Uterus (tissue), 4 donors: ENCODE data around the gene KCNH1. TPM values are rescaled to one million over a fixed set of nuclear protein-coding genes. Genes with fewer than 3 reads are reported as not detected.
A peak's percentile ranks its signal among the peaks of the same experiment; 100 is the strongest.

ENCODE experiments used
- DNase-seq, 2 donors: peaks; one replicate each; pipeline ENCODE4 v3.0.0-alpha.2; 2019 to 2020
- H3K27ac ChIP-seq, 2 donors: fragments of 200-600 bp; sonication (generic); 1 replicate in 1 of 2; 2 replicates in 1 of 2; pipeline ENCODE4 v1.5.1; 2016 to 2018
- H3K27me3 ChIP-seq, 2 donors: fragments of 200-600 bp; sonication (generic); one replicate each; pipeline ENCODE4 v1.5.1; 2018 to 2019; ENCODE audit warnings: control low read depth in 1 of 2
- H3K36me3 ChIP-seq, 2 donors: fragments of 200-600 bp; sonication (generic); one replicate each; pipeline ENCODE4 v1.5.1; 2019; ENCODE audit warnings: control low read depth in 1 of 2
- H3K4me1 ChIP-seq, 2 donors: fragments of 200-600 bp; sonication (generic); one replicate each; pipeline ENCODE4 v1.5.1; 2018 to 2019; ENCODE audit warnings: control low read depth in 1 of 2
- H3K4me3 ChIP-seq, 2 donors: fragments of 200-600 bp; sonication (generic); 1 replicate in 1 of 2; 2 replicates in 1 of 2; pipeline ENCODE4 v1.5.1; 2018 to 2019; ENCODE audit warnings: mild to moderate bottlenecking in 1 of 2
- H3K9me3 ChIP-seq, 2 donors: fragments of 200-600 bp; sonication (generic); one replicate each; pipeline ENCODE4 v1.5.1; 2019; ENCODE audit warnings: control low read depth in 1 of 2
- POLR2A ChIP-seq, 2 donors: fragments of 450-650 bp; IDR thresholded peaks; one replicate each; pipeline ENCODE4 v1.6.1; 2016; ENCODE audit warnings: antibody characterized with exemption in 2 of 2, mild to moderate bottlenecking in 1 of 2, moderate library complexity in 1 of 2
- intact Hi-C: fragments of 100-400 bp; cut with DNase I; formaldehyde crosslinking; loops from one replicate; pipeline ENCODE4 v1.15.1; 2023; ENCODE audit warnings: low total_unique reads
- total RNA-seq, 4 donors: library from RNA; depleted of rRNA in 3 of 4; stranded (reverse); fragments of >200 nt in 3 of 4; gene quantifications; one replicate each; pipeline versions ENCODE4 v1.1.0 to v1.2.4, GENCODE V29; 2014 to 2023
- TF ChIP-seq, protein P1 (sequence below), 4 experiments: fragments of 200-600 bp in 2 of 4; fragments of 450-650 bp in 2 of 4; sonication (generic) in 2 of 4; IDR thresholded peaks; one replicate each; pipeline ENCODE4 v1.5.1; 2016 to 2019; ENCODE audit warnings: antibody characterized with exemption in 4 of 4, mild to moderate bottlenecking in 2 of 4, moderate library complexity in 1 of 4
- donor health status: DM: yes; HTN: yes; CAD: no.

KCNH1 gene, protein sequence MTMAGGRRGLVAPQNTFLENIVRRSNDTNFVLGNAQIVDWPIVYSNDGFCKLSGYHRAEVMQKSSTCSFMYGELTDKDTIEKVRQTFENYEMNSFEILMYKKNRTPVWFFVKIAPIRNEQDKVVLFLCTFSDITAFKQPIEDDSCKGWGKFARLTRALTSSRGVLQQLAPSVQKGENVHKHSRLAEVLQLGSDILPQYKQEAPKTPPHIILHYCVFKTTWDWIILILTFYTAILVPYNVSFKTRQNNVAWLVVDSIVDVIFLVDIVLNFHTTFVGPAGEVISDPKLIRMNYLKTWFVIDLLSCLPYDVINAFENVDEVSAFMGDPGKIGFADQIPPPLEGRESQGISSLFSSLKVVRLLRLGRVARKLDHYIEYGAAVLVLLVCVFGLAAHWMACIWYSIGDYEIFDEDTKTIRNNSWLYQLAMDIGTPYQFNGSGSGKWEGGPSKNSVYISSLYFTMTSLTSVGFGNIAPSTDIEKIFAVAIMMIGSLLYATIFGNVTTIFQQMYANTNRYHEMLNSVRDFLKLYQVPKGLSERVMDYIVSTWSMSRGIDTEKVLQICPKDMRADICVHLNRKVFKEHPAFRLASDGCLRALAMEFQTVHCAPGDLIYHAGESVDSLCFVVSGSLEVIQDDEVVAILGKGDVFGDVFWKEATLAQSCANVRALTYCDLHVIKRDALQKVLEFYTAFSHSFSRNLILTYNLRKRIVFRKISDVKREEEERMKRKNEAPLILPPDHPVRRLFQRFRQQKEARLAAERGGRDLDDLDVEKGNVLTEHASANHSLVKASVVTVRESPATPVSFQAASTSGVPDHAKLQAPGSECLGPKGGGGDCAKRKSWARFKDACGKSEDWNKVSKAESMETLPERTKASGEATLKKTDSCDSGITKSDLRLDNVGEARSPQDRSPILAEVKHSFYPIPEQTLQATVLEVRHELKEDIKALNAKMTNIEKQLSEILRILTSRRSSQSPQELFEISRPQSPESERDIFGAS
- total RNA-seq, result 1 to 10 TPM in 2 of 4 donors, not detected in 2; 1.1 to 1.5 TPM

DNA sequence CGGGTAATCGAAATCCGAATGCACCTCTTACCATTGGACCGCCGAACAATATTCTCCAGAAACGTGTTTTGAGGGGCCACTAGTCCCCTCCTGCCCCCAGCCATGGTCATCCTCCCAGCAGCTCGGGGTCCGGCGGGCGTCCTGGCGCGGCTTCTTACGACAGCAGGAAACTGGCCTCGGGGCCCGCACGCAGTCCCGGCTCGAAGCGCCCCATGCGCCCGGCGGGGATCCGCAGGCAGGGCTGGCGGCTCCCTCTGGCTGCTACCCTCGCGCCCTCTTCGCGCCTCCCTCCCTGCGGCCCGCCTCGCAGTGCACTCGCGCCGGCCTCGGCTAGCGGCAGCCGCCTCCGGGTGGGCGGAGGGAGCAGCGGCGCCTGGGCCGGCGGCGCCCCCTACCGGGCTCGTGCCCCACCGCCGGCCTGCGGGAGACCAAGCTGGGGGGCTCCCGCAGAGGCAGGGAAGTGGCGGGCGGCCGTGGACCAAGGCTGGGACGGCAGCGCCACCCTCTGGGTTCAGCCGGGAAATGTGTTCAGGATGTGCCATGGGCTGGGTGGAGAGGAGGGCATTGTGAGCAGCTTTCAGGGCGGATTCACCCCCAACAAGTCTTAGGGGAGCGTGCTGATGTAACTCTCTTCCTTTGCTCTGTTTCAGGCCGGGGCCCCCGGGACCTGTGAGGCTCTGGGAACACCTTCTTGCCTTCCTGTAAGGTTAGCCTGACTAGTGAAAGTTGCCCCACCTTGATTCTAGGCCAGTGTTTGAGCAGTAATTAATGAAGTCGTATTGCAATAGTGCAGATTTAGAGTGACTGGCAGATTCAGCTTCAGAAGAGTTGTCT is at the start of gene KCNH1:
Gene KCNH1, minus strand, starts transcription at position 313 of the 834 bp plus-strand sequence. Its CDS starts 203 bp downstream, at position 110.
- no peaks in the 10 kb centered on the region for H3K36me3 ChIP-seq
- DNase-seq, result peak; percentile 41 to 60
- TF ChIP-seq, protein P1, sequence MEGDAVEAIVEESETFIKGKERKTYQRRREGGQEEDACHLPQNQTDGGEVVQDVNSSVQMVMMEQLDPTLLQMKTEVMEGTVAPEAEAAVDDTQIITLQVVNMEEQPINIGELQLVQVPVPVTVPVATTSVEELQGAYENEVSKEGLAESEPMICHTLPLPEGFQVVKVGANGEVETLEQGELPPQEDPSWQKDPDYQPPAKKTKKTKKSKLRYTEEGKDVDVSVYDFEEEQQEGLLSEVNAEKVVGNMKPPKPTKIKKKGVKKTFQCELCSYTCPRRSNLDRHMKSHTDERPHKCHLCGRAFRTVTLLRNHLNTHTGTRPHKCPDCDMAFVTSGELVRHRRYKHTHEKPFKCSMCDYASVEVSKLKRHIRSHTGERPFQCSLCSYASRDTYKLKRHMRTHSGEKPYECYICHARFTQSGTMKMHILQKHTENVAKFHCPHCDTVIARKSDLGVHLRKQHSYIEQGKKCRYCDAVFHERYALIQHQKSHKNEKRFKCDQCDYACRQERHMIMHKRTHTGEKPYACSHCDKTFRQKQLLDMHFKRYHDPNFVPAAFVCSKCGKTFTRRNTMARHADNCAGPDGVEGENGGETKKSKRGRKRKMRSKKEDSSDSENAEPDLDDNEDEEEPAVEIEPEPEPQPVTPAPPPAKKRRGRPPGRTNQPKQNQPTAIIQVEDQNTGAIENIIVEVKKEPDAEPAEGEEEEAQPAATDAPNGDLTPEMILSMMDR (IDR thresholded peaks at IDR 0.05), result peak; percentile 73 to 88 (median 82)
- TF ChIP-seq POLR2A (IDR thresholded peaks at IDR 0.05), result peak in 1 of 2 donors; percentile 19
- H3K27ac ChIP-seq, result no peak within 1 kb of the TSS
- H3K4me1 ChIP-seq, result peaks cover 0 to 10% of the 10 kb centered on the region in 2 donors
- peak within 1 kb of the TSS; percentile 32 to 41 for H3K4me3 ChIP-seq
- no peaks in the 10 kb centered on the region for H3K27me3 ChIP-seq
- intact Hi-C loops, result no loop called here
- no peaks in the 10 kb centered on the region for H3K9me3 ChIP-seq

DNA sequence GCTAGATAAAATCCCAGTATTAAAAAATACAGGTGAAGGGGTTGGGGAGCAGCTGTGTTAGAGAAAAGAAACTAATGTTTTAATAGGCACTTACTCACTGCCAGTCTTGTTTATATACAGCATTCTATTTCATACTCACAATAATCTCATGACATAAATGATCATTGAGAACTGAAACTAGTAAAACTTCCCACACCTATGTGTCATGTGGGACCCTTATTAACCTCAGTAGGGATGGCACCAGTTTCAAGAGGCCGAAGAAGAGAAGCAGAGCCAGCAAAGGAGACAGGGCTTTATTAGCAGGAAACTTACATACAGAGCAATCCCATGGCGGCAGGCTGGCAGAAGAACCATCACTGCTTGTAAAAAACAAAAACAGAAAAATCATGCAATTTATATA is 48.8 kb upstream of the KCNH1 start:
- Histone ChIP-seq H3K4me1 (no peaks in the 10 kb centered on the region), H3K9me3 (no peaks in the 10 kb centered on the region), H3K27ac (no peak overlapping the region), H3K36me3 (no peaks in the 10 kb centered on the region), H3K4me3 (no peak overlapping the region), H3K27me3 (no peaks in the 10 kb centered on the region)
- no peak for DNase-seq
- no peak for TF ChIP-seq POLR2A (IDR thresholded peaks at IDR 0.05)
- TF ChIP-seq, protein P1 (IDR thresholded peaks at IDR 0.05), result no peak
- intact Hi-C loops, result no loop called here

DNA sequence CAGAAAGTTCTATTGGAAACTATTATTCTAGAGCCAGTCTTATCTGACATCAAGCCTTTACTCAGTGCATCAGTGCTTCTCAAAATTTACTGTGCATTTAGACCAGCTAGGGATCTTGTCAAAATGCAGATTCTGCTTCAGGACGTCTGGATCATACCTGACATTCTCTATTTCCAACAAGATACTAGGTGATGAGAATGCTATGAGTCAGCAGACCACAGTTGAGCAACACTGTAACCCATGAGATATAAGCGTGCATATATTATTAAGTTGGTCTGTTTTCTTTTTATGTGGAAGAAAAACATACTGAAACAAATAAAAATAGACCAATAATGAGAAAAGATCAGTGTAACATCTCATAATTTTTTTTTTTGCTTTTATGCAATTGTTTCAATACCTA is 40.4 kb upstream of the KCNH1 start:
- Histone ChIP-seq H3K27me3 (no peaks in the 10 kb centered on the region), H3K36me3 (no peaks in the 10 kb centered on the region), H3K9me3 (no peaks in the 10 kb centered on the region), H3K27ac (no peak overlapping the region), H3K4me1 (no peaks in the 10 kb centered on the region), H3K4me3 (no peak overlapping the region)
- intact Hi-C loops, result no loop called here
- no peak for DNase-seq
- no peak for TF ChIP-seq POLR2A (IDR thresholded peaks at IDR 0.05)
- TF ChIP-seq, protein P1 (IDR thresholded peaks at IDR 0.05), result no peak

DNA sequence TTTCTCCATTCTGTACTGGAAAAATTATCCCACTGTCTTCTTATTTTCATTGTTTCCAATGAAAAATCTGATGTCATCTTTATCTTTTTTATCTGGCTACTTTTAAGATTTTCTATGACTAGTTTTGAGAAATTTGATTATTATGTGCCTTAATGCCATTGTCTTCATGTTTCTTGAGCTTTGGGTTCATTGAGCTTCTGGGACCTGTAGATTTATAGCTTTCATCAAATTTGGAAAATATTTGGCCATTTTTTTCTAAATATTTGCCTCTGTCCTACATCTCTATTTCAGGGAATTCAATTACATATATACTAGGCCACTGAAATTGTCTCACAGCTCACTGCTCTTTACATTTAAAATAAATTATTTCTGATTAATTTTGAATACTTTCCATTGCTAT is 38.7 kb upstream of the KCNH1 start:
- H3K36me3 ChIP-seq, result no peaks in the 10 kb centered on the region

More for the DNA sequence above, 38.7 kb upstream of the KCNH1 start:
- no peaks in the 10 kb centered on the region for H3K4me1 ChIP-seq
- DNase-seq, result no peak
- TF ChIP-seq, protein P1 (IDR thresholded peaks at IDR 0.05), result no peak
- no peak for TF ChIP-seq POLR2A (IDR thresholded peaks at IDR 0.05)
- H3K27ac ChIP-seq, result no peak overlapping the region
- no peaks in the 10 kb centered on the region for H3K9me3 ChIP-seq
- intact Hi-C loops, result no loop called here
- no peaks in the 10 kb centered on the region for H3K27me3 ChIP-seq
- no peak overlapping the region for H3K4me3 ChIP-seq
